HCT116 (cell line): ENCODE data around the gene GALNT14. TPM values are rescaled to one million over a fixed set of nuclear protein-coding genes. Genes with fewer than 3 reads are reported as not detected.

Experiments
- ATAC-seq: fragments of 200-7000 bp; cut with Tn5 transposase; 2 replicates; pipeline ENCODE4 v1.9.1; 2020; ENCODE audit warnings: mild to moderate bottlenecking, moderate library complexity
- BruUV-seq: library from RNA; stranded (reverse); fragments of 400-500 nt; replicated peaks from 2 replicates; lab custom pipeline; 2021; lab: Mats Ljungman, UMichigan
- CTCF ChIA-PET: fragments of 300-600 bp; sonication (Branson Sonifier 250); formaldehyde crosslinking; loops from one replicate; lab custom pipeline; 2021; ENCODE audit warnings: antibody characterized with exemption; lab: Charles Lee
- POLR2A ChIA-PET: fragments of 300-600, 350-600 bp; sonication (Branson Sonifier 250); formaldehyde crosslinking; loops from one replicate; lab custom pipeline; 2021; ENCODE audit warnings: antibody characterized with exemption; lab: Charles Lee
- RAD21 ChIA-PET, 2 experiments: fragments of 300-600 bp; sonication (Branson Sonifier 250); formaldehyde crosslinking; loops; one replicate each; lab custom pipeline; 2023; ENCODE audit warnings: low total read pairs in 2 of 2; ENCODE audit not compliant: uncharacterized antibody in 2 of 2, unreplicated experiment in 2 of 2, low non-redundant PET in 1 of 2; lab: Charles Lee
- DNase-seq: peaks from one replicate; pipeline ENCODE4 v3.0.0-alpha.2; 2010; ENCODE audit warnings: low read depth, low spot score
- H2AFZ ChIP-seq: fragments of 200-600 bp; shearing (Covaris generic), sonication (generic); 2 replicates; pipeline ENCODE4 v1.6.1; 2017; ENCODE audit warnings: low read depth, mixed run types, mixed read lengths, antibody characterized with exemption, low read length; ENCODE audit not compliant: poor library complexity, severe bottlenecking
- H3K27ac ChIP-seq: 2 replicates; pipeline ENCODE4 v1.5.1; 2012; ENCODE audit warnings: low read depth, low read length
- H3K27me3 ChIP-seq: fragments of 200-600 bp; sonication (generic); 2 replicates; pipeline ENCODE4 v1.6.1; 2016; ENCODE audit warnings: mixed run types, low read length, mixed read lengths; ENCODE audit not compliant: insufficient read depth
- H3K36me3 ChIP-seq, 2 experiments: fragments of 200-500 bp in 1 of 2; fragments of 200-600 bp in 1 of 2; sonication (Bioruptor generic) in 1 of 2; sonication (generic) in 1 of 2; 2 replicates each; pipeline versions ENCODE4 v1.5.1 to v1.6.1; 2014 to 2016; ENCODE audit warnings: low read length in 2 of 2, inconsistent platforms in 1 of 2, mixed read lengths in 1 of 2, mixed run types in 1 of 2; ENCODE audit not compliant: insufficient read depth in 2 of 2, control insufficient read depth in 1 of 2
- H3K4me1 ChIP-seq, 2 experiments: fragments of 200-600 bp in 1 of 2; sonication (generic) in 1 of 2; 2 replicates each; pipeline versions ENCODE4 v1.5.1 to v1.6.1; 2012 to 2017; ENCODE audit warnings: low read length in 2 of 2, inconsistent platforms in 1 of 2, mild to moderate bottlenecking in 1 of 2, mixed read lengths in 1 of 2, mixed run types in 1 of 2, moderate library complexity in 1 of 2; ENCODE audit not compliant: insufficient read depth in 2 of 2, control insufficient read depth in 1 of 2
- H3K4me2 ChIP-seq: fragments of 200-600 bp; sonication (generic); 2 replicates; pipeline ENCODE4 v1.6.1; 2017; ENCODE audit warnings: mixed run types, low read length, mixed read lengths
- H3K4me3 ChIP-seq, 2 experiments: fragments of 200-600 bp in 1 of 2; sonication (generic) in 1 of 2; replicated peaks in 1 of 2; 2 replicates each; pipeline ENCODE4 v1.5.1; 2011 to 2016; ENCODE audit warnings: low read length in 2 of 2, control low read depth in 1 of 2, low read depth in 1 of 2, mild to moderate bottlenecking in 1 of 2, mixed read lengths in 1 of 2, mixed run types in 1 of 2
- H3K79me2 ChIP-seq: fragments of 200-600 bp; sonication (generic); 2 replicates; pipeline ENCODE4 v1.6.1; 2017; ENCODE audit warnings: mild to moderate bottlenecking, mixed run types, low read length, moderate library complexity, mixed read lengths; ENCODE audit not compliant: insufficient read depth
- H3K9ac ChIP-seq: fragments of 200-600 bp; sonication (generic); 2 replicates; pipeline ENCODE4 v1.6.1; 2016; ENCODE audit warnings: low read length, mixed read lengths
- H3K9me2 ChIP-seq: fragments of 200-600 bp; sonication (generic), shearing (Covaris generic); 2 replicates; pipeline ENCODE4 v1.6.1; 2017; ENCODE audit warnings: mixed run types, mild to moderate bottlenecking, moderate library complexity; ENCODE audit not compliant: insufficient read depth
- H3K9me3 ChIP-seq, 2 experiments: fragments of 200-500 bp in 1 of 2; fragments of 200-600 bp in 1 of 2; sonication (Bioruptor generic) in 1 of 2; sonication (generic) in 1 of 2; 2 replicates each; pipeline ENCODE4 v1.6.1; 2014 to 2017; ENCODE audit warnings: low read length in 2 of 2, mixed read lengths in 2 of 2, inconsistent platforms in 1 of 2, low read depth in 1 of 2, mild to moderate bottlenecking in 1 of 2, mixed run types in 1 of 2, moderate library complexity in 1 of 2; ENCODE audit not compliant: control insufficient read depth in 1 of 2, insufficient read depth in 1 of 2
- H4K20me1 ChIP-seq: fragments of 200-600 bp; sonication (generic), shearing (Covaris generic); 2 replicates; pipeline ENCODE4 v1.6.1; 2017; ENCODE audit warnings: mixed run types, mild to moderate bottlenecking, moderate library complexity; ENCODE audit not compliant: insufficient read depth
- CEBPB ChIP-seq: IDR thresholded peaks from 2 replicates; pipeline ENCODE4 v1.6.1; 2012; ENCODE audit warnings: low read depth
- CTCF ChIP-seq, 3 experiments: fragments of 200-600 bp in 1 of 3; sonication (generic) in 1 of 3; IDR thresholded peaks in 2 of 3; conservative IDR thresholded peaks in 1 of 3; 2 replicates each; pipeline ENCODE4 v1.5.1; 2012 to 2017; ENCODE audit warnings: low read depth in 2 of 3, low read length in 2 of 3, antibody characterized with exemption in 1 of 3, borderline replicate concordance in 1 of 3, control low read depth in 1 of 3, mild to moderate bottlenecking in 1 of 3, mixed read lengths in 1 of 3, mixed run types in 1 of 3, moderate library complexity in 1 of 3; ENCODE audit not compliant: insufficient read depth in 1 of 3
- ELF1 ChIP-seq: IDR thresholded peaks from 2 replicates; pipeline ENCODE4 v1.6.1; 2012; ENCODE audit warnings: low read depth, borderline replicate concordance
- EZH2 ChIP-seq: fragments of 200-600 bp; sonication (generic); IDR thresholded peaks from 2 replicates; pipeline ENCODE4 v1.6.1; 2017; ENCODE audit warnings: antibody characterized with exemption, mixed run types
- EZH2phosphoT487 ChIP-seq: fragments of 200-600 bp; IDR thresholded peaks from 2 replicates; pipeline ENCODE4 v1.6.1; 2018; ENCODE audit warnings: antibody characterized with exemption, borderline replicate concordance
- JUND ChIP-seq: IDR thresholded peaks from 2 replicates; pipeline ENCODE4 v1.6.1; 2012
- POLR2A ChIP-seq: IDR thresholded peaks from 2 replicates; pipeline ENCODE4 v1.7.0; 2011; ENCODE audit warnings: borderline replicate concordance; ENCODE audit not compliant: insufficient read depth, insufficient read length; ENCODE audit errors: extremely low read depth
- REST ChIP-seq: IDR thresholded peaks from 2 replicates; pipeline ENCODE4 v1.6.1; 2012; ENCODE audit warnings: low read depth
- YY1 ChIP-seq: IDR thresholded peaks from 2 replicates; pipeline ENCODE4 v1.6.1; 2011; ENCODE audit warnings: low read length, low read depth, moderate library complexity, mild to moderate bottlenecking; ENCODE audit not compliant: insufficient replicate concordance; ENCODE audit errors: extremely low read depth
- ZBTB33 ChIP-seq: IDR thresholded peaks from 2 replicates; pipeline ENCODE4 v1.6.1; 2011; ENCODE audit warnings: mild to moderate bottlenecking, low read length, moderate library complexity; ENCODE audit not compliant: insufficient replicate concordance; ENCODE audit errors: extremely low read depth
- ZNF274 ChIP-seq: fragments of 200-500 bp; sonication (Bioruptor generic); IDR thresholded peaks from 2 replicates; pipeline ENCODE4 v1.6.1; 2014; ENCODE audit warnings: mild to moderate bottlenecking, low read depth, low read length, inconsistent platforms
- intact Hi-C: fragments of 100-400 bp; cut with micrococcal nuclease; formaldehyde crosslinking; loops from 2 replicates; pipeline ENCODE4 v1.10.0; 2022
- total RNA-seq: library from RNA; stranded (reverse); gene quantifications from one replicate; pipeline ENCODE4 v1.2.1, GENCODE V29; 2021; ENCODE audit not compliant: unreplicated experiment

GALNT14 gene
- total RNA-seq, 1 experiment from 2014 or later, result 11.2 TPM

- BruUV-seq, result no TSS peak
- RAD21 ChIA-PET, result no interaction called here
Observed at GRCh38 chr2:31051258-31052140, 86.7 kb downstream of the GALNT14 start.

More at GRCh38 chr2:31051258-31052140, 86.7 kb downstream of the GALNT14 start:
- Histone ChIP-seq H3K27me3 (no peaks in the 10 kb centered on the region; the same call in 1 of the 2 replicates), H3K9me2 (no peaks in the 10 kb centered on the region), H2AFZ (no peak overlapping the region), H3K9ac (no peak overlapping the region), H3K9me3 (no peaks in the 10 kb centered on the region), H3K79me2 (no peaks in the 10 kb centered on the region), H3K4me2 (no peak overlapping the region), H3K27ac (no peak overlapping the region), H3K36me3 (no peaks in the 10 kb centered on the region), H3K4me1 (no peaks in the 10 kb centered on the region), H3K4me3 (no peak overlapping the region), H4K20me1 (no peaks in the 10 kb centered on the region)
- POLR2A ChIA-PET, result no interaction called here
- DNase-seq (no peak), ATAC-seq (no peak)
- TF ChIP-seq JUND (no peak), YY1 (no peak), EZH2 (no peak), POLR2A (no peak), EZH2phosphoT487 (no peak), ELF1 (no peak), CEBPB (no peak), ZBTB33 (no peak), CTCF (IDR thresholded peaks at IDR 0.05 in 2 of 3, conservative IDR thresholded peaks at IDR 0.05 in 1 of 3; ENCODE audit: borderline replicate concordance in 1 of 3, insufficient read depth in 1 of 3, low read depth in 2 of 3, low read length in 2 of 3) (no peak), REST (no peak), ZNF274 (no peak)
- intact Hi-C loops, result no loop called here
- CTCF ChIA-PET, result no interaction called here
